Neutrophil (primary cell): ENCODE results near the gene JCAD.
"Not testable (repeated sequence)": the region's sequence is repeated elsewhere in the genome, so short reads cannot be mapped to it uniquely, and the experiment has no call there.

ENCODE experiments used
- H3K27ac ChIP-seq: fragments of 200-600 bp; sonication (generic); 2 replicates; pipeline ENCODE4 v1.5.1; 2016; ENCODE audit warnings: mild to moderate bottlenecking, moderate library complexity
- H3K27me3 ChIP-seq: fragments of 200-600 bp; sonication (generic); 2 replicates; pipeline ENCODE4 v1.6.0; 2016; ENCODE audit warnings: mild to moderate bottlenecking
- H3K36me3 ChIP-seq: fragments of 200-600 bp; sonication (generic); 2 replicates; pipeline ENCODE4 v1.5.1; 2017
- H3K4me1 ChIP-seq, 2 experiments: fragments of 200-600 bp in 1 of 2; sonication (generic) in 1 of 2; 1 replicate in 1 of 2; 2 replicates in 1 of 2; pipeline versions ENCODE4 v1.5.1 to v1.6.1; 2013 to 2016; ENCODE audit warnings: low read depth in 1 of 2, low read length in 1 of 2, mild to moderate bottlenecking in 1 of 2, moderate library complexity in 1 of 2; ENCODE audit not compliant: control insufficient read depth in 1 of 2, insufficient read depth in 1 of 2
- H3K4me3 ChIP-seq, 2 experiments: fragments of 200-600 bp in 1 of 2; sonication (generic) in 1 of 2; 1 replicate in 1 of 2; 2 replicates in 1 of 2; pipeline ENCODE4 v1.5.1; 2013 to 2016; ENCODE audit warnings: low read depth in 1 of 2, low read length in 1 of 2, mild to moderate bottlenecking in 1 of 2, moderate library complexity in 1 of 2
- H3K9me3 ChIP-seq: fragments of 200-600 bp; sonication (generic); 2 replicates; pipeline ENCODE4 v1.5.1; 2016
- TF ChIP-seq, protein P1 (sequence below): fragments of 200-600 bp; sonication (generic); IDR thresholded peaks from 2 replicates; pipeline ENCODE4 v1.5.1; 2016; ENCODE audit warnings: antibody characterized with exemption

The JCAD gene, protein sequence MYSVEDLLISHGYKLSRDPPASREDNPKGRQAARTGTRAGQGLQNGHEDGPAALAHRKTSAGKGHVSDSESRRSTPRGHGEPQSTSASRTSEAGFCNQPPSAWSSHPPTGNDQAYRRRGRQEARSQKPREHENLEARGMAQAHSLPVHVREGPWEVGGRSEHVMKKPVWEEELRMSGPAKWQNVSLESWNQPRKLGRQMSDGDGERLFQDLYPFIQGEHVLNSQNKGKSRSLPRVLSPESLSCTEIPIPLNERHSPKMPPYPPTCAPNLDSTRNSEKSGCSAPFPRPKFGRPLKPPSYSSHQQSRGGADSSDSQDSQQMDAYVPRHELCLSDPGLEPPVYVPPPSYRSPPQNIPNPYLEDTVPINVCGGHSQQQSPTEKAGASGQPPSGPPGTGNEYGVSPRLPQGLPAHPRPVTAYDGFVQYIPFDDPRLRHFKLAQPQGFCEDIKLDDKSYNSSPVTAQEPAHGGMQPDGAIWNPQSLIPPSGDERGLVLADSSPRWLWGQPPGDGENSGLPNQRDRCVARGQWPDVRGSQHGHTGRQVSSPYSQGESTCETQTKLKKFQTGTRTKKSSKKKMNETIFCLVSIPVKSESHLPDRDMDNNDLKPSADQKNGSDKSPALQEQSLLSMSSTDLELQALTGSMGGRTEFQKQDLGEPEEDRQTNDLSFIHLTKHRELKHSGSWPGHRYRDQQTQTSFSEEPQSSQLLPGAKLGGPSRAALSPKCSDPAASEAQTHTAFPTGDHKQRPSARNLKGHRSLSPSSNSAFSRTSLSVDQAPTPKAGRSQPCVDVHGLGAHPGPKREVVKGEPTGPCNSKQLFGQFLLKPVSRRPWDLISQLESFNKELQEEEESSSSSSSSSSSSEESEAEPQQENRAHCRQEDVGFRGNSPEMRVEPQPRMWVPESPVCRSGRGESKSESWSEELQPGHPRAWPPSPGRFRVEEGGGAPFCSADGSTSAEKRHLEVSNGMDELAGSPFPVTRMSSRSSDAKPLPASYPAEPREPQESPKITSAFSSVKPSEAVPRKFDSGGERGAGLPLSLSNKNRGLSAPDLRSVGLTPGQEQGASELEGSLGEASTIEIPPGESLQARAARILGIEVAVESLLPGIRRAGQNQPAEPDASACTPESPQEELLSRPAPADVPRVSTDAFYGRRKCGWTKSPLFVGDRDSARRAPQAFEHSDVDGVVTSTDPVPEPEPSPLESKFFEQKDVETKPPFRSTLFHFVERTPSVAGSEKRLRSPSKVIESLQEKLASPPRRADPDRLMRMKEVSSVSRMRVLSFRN (N-terminal part only)

GRCh38 chr10:30059209-30060107, at the start of gene JCAD:
Gene JCAD (minus strand): TSS chr10:30059586. CDS start chr10:30047812, 11,774 bp downstream.
- peak within 1 kb of the TSS; percentile 52 to 60 for H3K4me3 ChIP-seq
- H3K27ac ChIP-seq = no peak within 1 kb of the TSS
- TF ChIP-seq, protein P1, sequence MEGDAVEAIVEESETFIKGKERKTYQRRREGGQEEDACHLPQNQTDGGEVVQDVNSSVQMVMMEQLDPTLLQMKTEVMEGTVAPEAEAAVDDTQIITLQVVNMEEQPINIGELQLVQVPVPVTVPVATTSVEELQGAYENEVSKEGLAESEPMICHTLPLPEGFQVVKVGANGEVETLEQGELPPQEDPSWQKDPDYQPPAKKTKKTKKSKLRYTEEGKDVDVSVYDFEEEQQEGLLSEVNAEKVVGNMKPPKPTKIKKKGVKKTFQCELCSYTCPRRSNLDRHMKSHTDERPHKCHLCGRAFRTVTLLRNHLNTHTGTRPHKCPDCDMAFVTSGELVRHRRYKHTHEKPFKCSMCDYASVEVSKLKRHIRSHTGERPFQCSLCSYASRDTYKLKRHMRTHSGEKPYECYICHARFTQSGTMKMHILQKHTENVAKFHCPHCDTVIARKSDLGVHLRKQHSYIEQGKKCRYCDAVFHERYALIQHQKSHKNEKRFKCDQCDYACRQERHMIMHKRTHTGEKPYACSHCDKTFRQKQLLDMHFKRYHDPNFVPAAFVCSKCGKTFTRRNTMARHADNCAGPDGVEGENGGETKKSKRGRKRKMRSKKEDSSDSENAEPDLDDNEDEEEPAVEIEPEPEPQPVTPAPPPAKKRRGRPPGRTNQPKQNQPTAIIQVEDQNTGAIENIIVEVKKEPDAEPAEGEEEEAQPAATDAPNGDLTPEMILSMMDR = no peak
- H3K27me3 ChIP-seq = peaks cover 85% of the 10 kb centered on the region
- no peaks in the 10 kb centered on the region for H3K36me3 ChIP-seq
- H3K4me1 ChIP-seq = peaks cover 16 to 20% of the 10 kb centered on the region in 2 experiments
- H3K9me3 ChIP-seq = no peaks in the 10 kb centered on the region

GRCh38 chr10:30106987-30107386, 47.6 kb upstream of the JCAD start:
- TF ChIP-seq, protein P1 = no peak
- Histone ChIP-seq H3K4me1 (no peaks in the 10 kb centered on the region), H3K27ac (no peak overlapping the region), H3K4me3 (no peak overlapping the region), H3K9me3 (no peaks in the 10 kb centered on the region), H3K36me3 (no peaks in the 10 kb centered on the region), H3K27me3 (no peaks in the 10 kb centered on the region)

- H3K27me3 ChIP-seq = no peaks in the 10 kb centered on the region
- H3K36me3 ChIP-seq = no peaks in the 10 kb centered on the region
- no peak overlapping the region for H3K4me3 ChIP-seq
- H3K9me3 ChIP-seq = no peaks in the 10 kb centered on the region
- no peak overlapping the region for H3K27ac ChIP-seq
- no peaks in the 10 kb centered on the region for H3K4me1 ChIP-seq
- TF ChIP-seq, protein P1 = no peak
Measured at GRCh38 chr10:30103595-30104320, 44.4 kb upstream of the JCAD start.

GRCh38 chr10:30099706-30100105, 40.3 kb upstream of the JCAD start:
- H3K27ac ChIP-seq, H3K27me3 ChIP-seq, H3K4me3 ChIP-seq, H3K36me3 ChIP-seq, H3K4me1 ChIP-seq, H3K9me3 ChIP-seq: not testable (repeated sequence)

DNA sequence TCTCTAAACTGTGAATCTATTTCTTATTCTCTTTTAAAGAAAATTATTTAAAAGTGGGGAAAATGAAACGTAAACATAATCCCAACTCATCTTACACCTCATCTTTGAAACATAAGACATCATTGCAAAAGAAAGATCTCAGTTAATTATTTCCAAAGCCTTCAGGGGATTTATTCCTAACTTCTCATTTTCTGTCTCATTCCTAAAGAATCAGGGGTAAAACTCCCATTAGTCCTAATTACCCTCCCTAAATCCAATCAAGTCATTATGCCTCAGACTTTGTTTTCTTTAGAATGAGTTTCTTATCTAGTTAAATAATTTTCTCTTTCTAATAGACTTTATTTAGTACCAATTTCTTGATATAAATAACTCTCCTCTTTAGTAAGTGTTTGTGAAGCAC, 39.7 kb upstream of the JCAD start:
- no peak overlapping the region for H3K4me3 ChIP-seq

More for the DNA sequence above, 39.7 kb upstream of the JCAD start:
- Histone ChIP-seq H3K27ac (no peak overlapping the region), H3K36me3 (no peaks in the 10 kb centered on the region), H3K27me3 (peaks cover 7% of the 10 kb centered on the region), H3K4me1 (no peaks in the 10 kb centered on the region), H3K9me3 (no peaks in the 10 kb centered on the region)
- TF ChIP-seq, protein P1 = no peak
